Daoy (cell line): Measurements from ENCODE around the gene ECHDC3. TPM values are rescaled to one million over a fixed set of nuclear protein-coding genes. Genes with fewer than 3 reads are reported as not detected.

ENCODE experiments used
- total RNA-seq: library from RNA; depleted of rRNA; stranded (reverse); fragments of >200 nt; shearing (Covaris generic); gene quantifications from 2 replicates; pipeline ENCODE4 v1.2.3, GENCODE V29; 2014; rRNA removed

Gene ECHDC3
- total RNA-seq, 1 experiment from 2014 or later: 7.9 TPM

Other genes starting within 250 kb of the ECHDC3 start
- 7.2 and 10.2 TPM in 2 replicates for gene USP6NL, start 130.7 kb upstream of the ECHDC3 start, total RNA-seq
- 22.4 and 35.7 TPM in 2 replicates for gene PROSER2, start 81.0 kb downstream of the ECHDC3 start, total RNA-seq